NCI-H146 (cell line): ENCODE data around the gene SLC41A2.
"Not testable (repeated sequence)": the region's sequence is repeated elsewhere in the genome, so short reads cannot be mapped to it uniquely, and the experiment has no call there.

Experiments used
- DNase-seq: peaks from one replicate; lab custom pipeline; 2025; lab: John Stamatoyannopoulos, UW

SLC41A2 gene

DNA sequence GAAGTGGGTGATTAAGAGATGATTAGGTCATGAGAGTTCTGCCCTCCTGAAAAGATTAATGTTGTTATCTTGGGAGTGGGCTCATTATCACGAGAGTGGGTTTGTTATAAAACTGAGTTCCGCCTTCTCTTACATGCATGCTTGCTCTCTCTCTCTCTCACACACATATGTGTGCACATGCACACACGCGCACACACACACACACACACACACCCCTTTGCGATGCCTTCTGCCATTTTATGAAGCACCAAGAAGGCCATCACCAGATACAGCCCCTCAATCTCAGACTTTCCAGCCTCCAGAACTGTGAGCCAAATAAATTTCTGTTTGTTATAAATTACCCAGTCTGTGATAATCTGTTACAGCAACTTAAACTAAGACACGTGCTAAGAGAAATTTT lies 5.7 kb upstream of the SLC41A2 start:
- DNase-seq, result peak; percentile 5

DNA sequence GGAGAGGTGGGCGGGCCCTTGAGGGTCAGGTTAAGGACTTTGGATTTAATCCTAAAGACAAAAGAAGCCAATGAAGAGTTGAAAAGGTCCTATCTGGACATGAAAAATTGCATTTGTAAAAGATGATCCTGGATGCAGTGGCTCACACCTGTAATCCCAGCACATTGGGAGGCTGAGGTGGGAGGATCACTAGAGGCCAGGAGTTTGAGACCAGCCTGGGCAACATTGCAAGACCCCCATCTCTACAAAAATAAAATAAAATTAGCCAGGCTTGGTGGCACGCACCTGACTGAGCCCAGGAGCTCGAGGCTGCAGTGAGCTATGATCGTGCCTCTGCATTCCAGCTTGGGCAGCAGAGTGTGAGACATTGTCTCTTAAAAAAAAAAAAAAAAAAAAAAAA lies 2.4 kb upstream of the SLC41A2 start:
- DNase-seq, result no peak

DNA sequence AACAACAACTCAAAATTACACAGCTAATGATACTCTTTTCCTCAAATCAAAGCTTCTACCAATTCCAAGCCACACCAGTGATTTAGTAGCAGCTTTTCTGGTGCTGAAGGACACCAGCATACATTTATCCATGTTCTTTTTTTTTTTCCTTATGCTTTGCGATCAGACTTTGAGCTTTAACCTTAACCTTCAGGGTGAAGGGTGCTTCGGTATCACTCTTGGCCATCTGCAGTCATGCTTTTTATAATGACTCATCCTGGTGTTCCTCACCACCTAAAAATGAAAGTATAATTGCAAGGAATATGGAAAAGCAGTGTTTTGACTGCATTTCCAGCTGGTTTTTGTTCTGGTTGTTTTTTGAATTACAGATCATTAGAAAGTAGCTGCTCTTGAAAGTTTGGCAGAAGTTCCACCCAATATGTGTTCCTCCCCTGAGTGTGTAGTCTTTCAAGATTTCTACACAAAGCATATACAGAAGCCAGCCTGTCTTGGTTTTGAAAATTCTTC lies 1.3 kb upstream of the SLC41A2 start:
- no peak for DNase-seq

DNA sequence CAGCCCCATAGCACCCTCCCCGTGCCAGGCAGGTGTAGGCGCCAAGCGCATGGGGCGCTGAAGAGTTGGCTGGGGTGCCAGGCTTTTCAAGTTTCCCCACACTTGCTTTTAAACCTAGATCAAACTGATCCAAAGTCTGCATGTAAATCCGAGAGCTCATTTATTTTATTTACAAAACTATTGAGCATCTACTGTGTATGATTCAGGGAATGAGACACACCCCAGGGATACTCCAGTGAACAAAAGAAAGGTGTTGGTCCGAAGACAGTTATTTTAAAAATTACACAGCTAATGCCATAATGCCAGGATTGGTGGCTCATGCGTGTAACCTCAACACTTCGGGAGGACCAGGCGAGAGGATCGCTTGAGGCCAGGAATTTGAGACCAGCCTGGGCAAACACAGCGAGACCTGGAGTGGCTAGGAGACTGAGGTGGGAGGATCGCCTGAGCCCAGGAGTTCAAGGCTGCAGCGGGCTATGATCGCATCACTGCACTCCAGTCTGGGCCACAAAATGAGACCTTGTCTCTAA lies 780 bp upstream of the SLC41A2 start:
- peak; percentile 27 for DNase-seq

GRCh38 chr12:104957719-104958000 lies 430 bp downstream of the SLC41A2 start:
- peak; percentile 55 for DNase-seq

GRCh38 chr12:104956870-104957718 lies 996 bp downstream of the SLC41A2 start:
- DNase-seq, result no peak

- DNase-seq, result no peak
These were observed 2.4 kb downstream of the SLC41A2 start for GRCh38 chr12:104955703-104956102.

DNA sequence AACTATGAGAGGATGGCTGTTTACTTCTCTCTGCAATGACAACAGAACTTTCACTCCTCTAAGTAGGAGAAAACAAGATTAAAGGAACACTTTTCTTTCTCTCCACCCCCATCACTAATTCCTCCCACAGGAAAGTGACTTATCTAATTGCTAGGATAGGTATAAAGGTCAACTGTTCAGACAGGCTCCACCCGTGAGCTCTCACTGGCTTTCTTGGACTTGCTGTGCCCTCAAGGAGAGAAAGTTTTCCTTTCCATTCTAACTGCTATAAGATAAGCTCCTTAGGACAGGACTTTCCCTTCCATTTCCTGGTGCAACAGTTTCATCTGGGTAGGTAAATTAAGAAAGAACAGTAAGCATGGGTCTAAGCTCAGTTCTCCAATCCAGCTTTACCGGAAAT lies 4.8 kb downstream of the SLC41A2 start:
- DNase-seq, result no peak

GRCh38 chr12:104952816-104953215 lies 5.3 kb downstream of the SLC41A2 start:
- no peak for DNase-seq

DNA sequence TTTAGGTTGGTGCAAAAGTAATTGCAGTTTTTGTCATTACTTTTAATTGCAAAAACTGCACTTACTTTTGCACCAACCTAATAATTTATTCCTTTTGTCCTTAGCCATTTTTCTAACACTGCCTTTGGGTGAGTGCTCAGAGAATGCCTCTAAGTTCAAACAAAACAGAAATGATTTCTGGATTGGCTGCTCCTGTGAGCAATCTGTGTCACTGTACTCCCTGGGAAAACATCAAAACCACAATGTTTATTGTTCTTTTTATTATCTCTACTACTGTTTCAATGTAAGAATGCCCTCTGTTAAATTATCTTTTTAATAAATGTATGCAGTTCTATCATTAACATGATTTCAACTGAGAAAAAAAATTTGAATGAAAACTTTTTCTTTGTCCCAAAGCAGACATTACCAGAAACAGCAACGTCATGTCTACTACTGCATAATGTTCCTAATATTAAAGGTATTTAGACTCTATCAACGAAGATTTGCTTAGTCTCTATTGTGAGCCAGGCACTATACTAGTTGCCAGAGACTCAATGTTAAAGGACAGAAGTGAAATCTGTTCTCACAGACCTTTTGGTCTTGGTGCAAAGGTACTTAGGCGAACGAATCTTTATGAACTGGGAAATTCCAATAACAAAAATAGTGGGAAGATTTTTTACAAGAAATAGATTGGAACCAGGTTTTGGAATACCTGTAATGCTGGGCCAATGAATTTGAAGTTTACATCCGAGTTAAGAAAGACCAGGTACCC lies 6.2 kb downstream of the SLC41A2 start:
- no peak for DNase-seq

- DNase-seq, result not testable (repeated sequence)
These were observed 9.4 kb downstream of the SLC41A2 start for GRCh38 chr12:104948716-104949115.

DNA sequence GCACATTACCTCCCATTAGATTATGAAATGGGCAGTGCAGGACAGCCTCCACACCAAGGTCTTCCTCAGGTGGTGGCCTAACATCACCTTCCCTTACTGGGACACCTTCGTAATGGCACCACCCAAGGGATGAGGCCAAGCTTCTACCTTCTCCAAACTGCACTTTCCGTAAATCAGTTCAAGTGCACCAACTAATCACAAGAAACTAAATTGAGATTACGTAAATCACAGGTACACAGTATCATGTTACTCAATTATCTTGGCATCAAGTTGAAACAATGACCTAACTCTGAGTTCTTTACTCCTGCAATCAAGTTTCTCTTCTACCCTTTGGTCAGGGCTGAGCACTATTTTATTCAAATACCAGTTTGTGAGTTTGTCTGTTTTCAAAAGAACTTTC lies 13.8 kb downstream of the SLC41A2 start:
- no peak for DNase-seq

- DNase-seq, result not testable (repeated sequence)
These were observed 14.7 kb downstream of the SLC41A2 start for GRCh38 chr12:104943401-104943800.

DNA sequence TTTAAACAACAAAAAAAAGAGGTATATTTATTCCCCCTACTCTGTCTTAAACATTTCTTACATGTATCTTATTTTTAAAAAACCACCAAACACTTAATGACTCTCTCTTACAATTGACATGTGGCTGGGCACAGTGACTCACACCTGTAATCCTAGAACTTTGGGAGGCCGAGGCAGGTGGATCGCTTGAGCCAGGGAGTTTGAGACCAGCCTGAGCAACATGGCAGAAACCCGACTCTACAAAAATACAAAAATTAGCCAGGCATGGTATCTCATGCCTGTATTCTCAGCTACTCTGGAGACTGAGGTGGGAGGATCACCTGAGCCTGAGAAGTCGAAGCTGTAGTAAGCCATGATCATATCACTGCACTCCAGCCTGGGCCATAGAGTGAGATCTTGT lies 16.0 kb downstream of the SLC41A2 start:
- DNase-seq, result no peak

- DNase-seq, result no peak
These were observed 16.6 kb downstream of the SLC41A2 start for GRCh38 chr12:104941454-104941853.

DNA sequence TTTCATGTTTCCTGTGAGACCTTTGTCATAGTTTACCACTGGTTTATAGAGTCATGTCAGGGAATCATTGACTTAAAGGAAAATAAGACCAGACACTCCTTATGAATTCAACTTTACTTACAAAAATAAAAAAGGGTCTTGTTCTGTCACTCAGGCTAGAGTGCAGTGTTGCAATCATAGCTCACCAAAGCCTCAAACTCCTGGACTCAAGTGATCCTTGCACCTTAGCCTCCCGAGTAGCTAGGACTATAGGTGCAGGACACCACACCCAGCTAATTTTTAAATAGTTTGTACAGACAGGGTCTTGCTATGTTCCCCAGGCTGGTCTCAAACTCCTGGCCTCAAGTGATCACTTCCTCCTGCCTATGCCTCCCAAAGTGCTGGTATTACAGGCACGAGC lies 19.0 kb downstream of the SLC41A2 start:
- no peak for DNase-seq

DNA sequence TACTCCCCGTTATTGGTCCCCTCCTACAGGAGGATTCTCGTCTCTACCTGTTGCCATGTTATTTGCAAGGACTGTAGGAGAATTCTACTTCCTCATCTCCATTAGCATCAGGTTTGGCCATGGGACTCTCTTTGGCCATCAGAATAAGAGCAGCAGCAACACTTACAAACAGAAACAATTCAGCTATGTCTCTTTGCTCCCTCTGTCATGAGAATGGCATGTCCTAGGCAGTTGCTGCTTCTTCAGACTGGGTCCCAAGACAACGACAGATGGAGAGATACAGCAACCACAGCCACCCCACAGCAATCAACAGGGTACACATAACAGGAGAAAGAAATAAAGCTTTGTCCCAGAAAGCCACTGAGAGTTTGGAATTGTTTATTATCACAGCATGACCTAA lies 19.7 kb downstream of the SLC41A2 start:
- no peak for DNase-seq

DNA sequence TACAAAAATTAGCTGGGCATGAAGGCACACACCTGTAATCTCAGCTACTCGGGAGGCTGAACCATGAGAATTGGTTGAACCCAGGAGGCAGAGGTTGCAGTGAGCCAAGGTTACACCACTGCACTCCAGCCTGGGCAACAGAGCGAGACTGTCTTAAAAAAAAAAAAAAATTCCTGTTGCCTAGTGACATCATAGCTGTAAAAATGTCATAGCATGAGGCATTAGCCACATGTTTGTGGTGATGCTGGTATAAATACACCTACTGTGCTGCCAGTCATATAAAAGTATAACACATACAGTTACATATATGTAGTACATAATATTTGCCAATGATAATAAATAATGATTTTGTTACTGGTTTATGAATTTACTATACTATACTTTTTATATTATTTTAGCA lies 22.2 kb downstream of the SLC41A2 start:
- DNase-seq, result no peak

GRCh38 chr12:104933778-104934177 lies 24.3 kb downstream of the SLC41A2 start:
- DNase-seq, result no peak

GRCh38 chr12:104933128-104933527 lies 25.0 kb downstream of the SLC41A2 start:
- DNase-seq, result no peak

DNA sequence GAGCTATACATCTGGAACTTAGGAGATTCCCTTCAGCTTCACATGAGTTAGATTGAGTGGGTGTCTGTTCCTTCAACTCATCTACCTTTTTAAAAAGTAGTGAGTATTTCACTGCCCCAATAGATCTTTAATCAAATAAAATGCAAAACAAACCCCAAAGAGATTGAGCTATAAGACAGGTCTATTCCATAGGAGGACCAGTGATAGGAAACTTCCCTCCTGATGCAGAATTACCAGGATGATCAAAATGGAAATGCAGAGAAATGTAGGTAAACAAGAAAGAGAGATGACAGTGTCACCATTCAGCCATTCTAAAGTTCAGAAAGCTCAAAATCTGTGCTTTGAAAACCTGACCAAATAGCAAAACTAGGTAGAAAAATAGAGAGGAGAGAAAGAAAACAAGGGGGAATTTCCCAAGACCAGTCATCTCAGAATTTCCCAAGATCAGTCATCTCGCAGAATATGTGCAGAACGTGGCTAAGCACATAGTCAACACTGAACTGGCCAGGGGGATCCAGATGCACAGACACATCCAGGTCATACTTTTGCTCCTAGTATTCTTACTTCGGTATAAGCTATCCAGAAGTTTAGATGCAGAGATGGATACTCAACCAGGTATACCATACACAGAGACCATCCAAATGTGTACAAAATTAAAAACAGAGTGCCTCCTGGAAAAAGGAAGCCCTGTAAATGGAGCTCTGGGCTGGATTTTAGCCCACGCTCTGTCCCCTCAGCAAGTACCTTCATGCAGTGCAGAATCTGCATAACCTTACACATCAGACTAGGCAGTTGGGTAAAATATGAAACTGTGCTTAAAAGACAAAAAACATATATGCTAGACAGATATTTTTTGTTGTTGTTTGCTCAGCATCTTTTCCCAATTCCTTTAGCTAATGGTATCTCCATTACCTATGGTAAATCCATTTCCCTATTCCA lies 27.4 kb downstream of the SLC41A2 start:
- DNase-seq, result no peak

DNA sequence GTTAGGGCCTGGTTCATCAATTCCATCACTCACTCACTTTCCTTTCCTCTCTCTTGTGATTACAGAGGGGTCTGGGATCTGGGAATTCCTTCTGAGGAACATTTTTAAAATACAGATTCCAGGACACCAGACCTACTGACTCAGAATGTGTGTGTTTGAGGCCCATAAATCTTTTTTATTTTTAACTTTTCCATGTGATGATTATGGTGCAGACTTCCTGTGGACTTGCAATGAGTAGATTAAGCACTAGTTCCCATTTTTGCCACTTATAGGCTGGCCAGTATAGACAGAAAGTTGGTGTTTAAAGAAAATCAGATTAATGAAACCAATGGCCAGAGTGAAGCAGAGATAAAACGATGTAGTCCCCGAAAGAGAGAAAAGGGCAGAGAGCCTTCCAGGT lies 28.1 kb downstream of the SLC41A2 start:
- no peak for DNase-seq
